SK-N-MC (cell line): ENCODE data around the gene ZNF512B.
A peak's percentile ranks its signal among the peaks of the same experiment; 100 is the strongest.
"Not testable (repeated sequence)": the region's sequence is repeated elsewhere in the genome, so short reads cannot be mapped to it uniquely, and the experiment has no call there.

Experiments used
- DNase-seq: peaks from one replicate; pipeline ENCODE4 v3.0.0-alpha.2; 2011; ENCODE audit warnings: low read depth, low spot score
- H3K27ac ChIP-seq: fragments of 200-600 bp; sonication (generic); 2 replicates; pipeline ENCODE4 v1.5.1; 2016; ENCODE audit warnings: mixed run types
- H3K36me3 ChIP-seq: fragments of 200-600 bp; sonication (generic); 2 replicates; pipeline ENCODE4 v1.6.1; 2017; ENCODE audit warnings: antibody characterized with exemption, low read length, mixed read lengths; ENCODE audit not compliant: insufficient read depth
- H3K4me3 ChIP-seq: fragments of 200-600 bp; sonication (generic); 2 replicates; pipeline ENCODE4 v1.5.1; 2016
- H3K9ac ChIP-seq: fragments of 200-600 bp; sonication (generic); 2 replicates; pipeline ENCODE4 v1.8.0; 2017; ENCODE audit warnings: mixed run types, mixed read lengths; ENCODE audit not compliant: insufficient read length
- H3K9me3 ChIP-seq: fragments of 200-600 bp; sonication (generic); 2 replicates; pipeline ENCODE4 v1.6.1; 2017; ENCODE audit warnings: low read depth, mild to moderate bottlenecking, antibody characterized with exemption, low read length, moderate library complexity, mixed read lengths
- EZH2 ChIP-seq: fragments of 200-600 bp; sonication (generic); IDR thresholded peaks from one replicate; pipeline ENCODE4 v1.6.1; 2017; ENCODE audit warnings: antibody characterized with exemption
- FOXP2 ChIP-seq: optimal IDR thresholded peaks from 2 replicates; pipeline ENCODE3; 2011; ENCODE audit warnings: mild to moderate bottlenecking, moderate library complexity; ENCODE audit not compliant: insufficient read depth; ENCODE audit errors: extremely low read length, control extremely low read depth
- POLR2AphosphoS5 ChIP-seq: IDR thresholded peaks from 2 replicates; pipeline ENCODE4 v1.6.1; 2012; ENCODE audit warnings: mild to moderate bottlenecking, low read depth, low read length, borderline replicate concordance

ZNF512B gene

GRCh38 chr20:63935447-63935846, 34.3 kb downstream of the ZNF512B start:
- TF ChIP-seq FOXP2 (no peak), POLR2AphosphoS5 (no peak), EZH2 (no peak)
- no peak overlapping the region for H3K4me3 ChIP-seq
- H3K9ac ChIP-seq = no peak overlapping the region
- no peak for DNase-seq
- H3K36me3 ChIP-seq = peaks cover 39% of the 10 kb centered on the region; the same call in 1 of the 2 replicates
- H3K9me3 ChIP-seq = no peaks in the 10 kb centered on the region
- no peak overlapping the region for H3K27ac ChIP-seq

- Histone ChIP-seq H3K36me3 (peaks cover 39% of the 10 kb centered on the region; the same call in 1 of the 2 replicates), H3K9me3 (no peaks in the 10 kb centered on the region), H3K9ac (no peak overlapping the region), H3K4me3 (no peak overlapping the region), H3K27ac (peak overlapping the region; percentile 25; the same call in 1 of the 2 replicates)
- no peak for DNase-seq
- no peak for TF ChIP-seq FOXP2
- TF ChIP-seq POLR2AphosphoS5 = no peak
- TF ChIP-seq EZH2 = no peak
Measured at GRCh38 chr20:63934271-63935068, 35.3 kb downstream of the ZNF512B start.

GRCh38 chr20:63933646-63934045, 36.1 kb downstream of the ZNF512B start:
- Histone ChIP-seq H3K9me3 (no peaks in the 10 kb centered on the region), H3K36me3 (peaks cover 43% of the 10 kb centered on the region), H3K4me3 (no peak overlapping the region), H3K9ac (no peak overlapping the region), H3K27ac (no peak overlapping the region)
- TF ChIP-seq EZH2 (no peak), POLR2AphosphoS5 (no peak), FOXP2 (no peak)
- DNase-seq = no peak

- Histone ChIP-seq H3K4me3 (no peak overlapping the region), H3K27ac (no peak overlapping the region), H3K36me3 (peaks cover 50% of the 10 kb centered on the region), H3K9ac (no peak overlapping the region), H3K9me3 (no peaks in the 10 kb centered on the region)
- DNase-seq = no peak
- no peak for TF ChIP-seq FOXP2
- no peak for TF ChIP-seq EZH2
- TF ChIP-seq POLR2AphosphoS5 = no peak
Measured at GRCh38 chr20:63932606-63933160, 37.0 kb downstream of the ZNF512B start.

- Histone ChIP-seq H3K9me3 (no peaks in the 10 kb centered on the region), H3K9ac (no peak overlapping the region), H3K36me3 (peaks cover 50% of the 10 kb centered on the region), H3K4me3 (no peak overlapping the region), H3K27ac (no peak overlapping the region)
- no peak for TF ChIP-seq POLR2AphosphoS5
- no peak for DNase-seq
Measured at GRCh38 chr20:63931735-63932134, 38.0 kb downstream of the ZNF512B start.

- Histone ChIP-seq H3K9me3 (no peaks in the 10 kb centered on the region), H3K4me3 (no peak overlapping the region), H3K9ac (no peak overlapping the region), H3K36me3 (peaks cover 55% of the 10 kb centered on the region), H3K27ac (no peak overlapping the region)
- TF ChIP-seq POLR2AphosphoS5 = no peak
- no peak for TF ChIP-seq EZH2
- no peak for TF ChIP-seq FOXP2
- no peak for DNase-seq
Measured at GRCh38 chr20:63930971-63931553, 38.7 kb downstream of the ZNF512B start.

GRCh38 chr20:63929473-63929883, 40.3 kb downstream of the ZNF512B start:
- H3K36me3 ChIP-seq = peaks cover 52% of the 10 kb centered on the region
- DNase-seq, H3K27ac ChIP-seq, H3K9ac ChIP-seq, H3K4me3 ChIP-seq, H3K9me3 ChIP-seq: not testable (repeated sequence)

GRCh38 chr20:63929071-63929470, 40.7 kb downstream of the ZNF512B start:
- DNase-seq = no peak
- peaks cover 52% of the 10 kb centered on the region for H3K36me3 ChIP-seq
- H3K9me3 ChIP-seq = no peaks in the 10 kb centered on the region

More at GRCh38 chr20:63929071-63929470, 40.7 kb downstream of the ZNF512B start:
- TF ChIP-seq EZH2 (no peak), FOXP2 (no peak), POLR2AphosphoS5 (no peak)
- Histone ChIP-seq H3K27ac (no peak overlapping the region), H3K4me3 (no peak overlapping the region), H3K9ac (no peak overlapping the region)
